Subcutaneous abdominal adipose tissue (tissue), 5 donors: Measurements from ENCODE around the gene LTBP1.

Experiments
- H3K27ac ChIP-seq: one replicate; pipeline ENCODE4 v1.7.0; 2013; ENCODE audit warnings: low read depth, mild to moderate bottlenecking, inconsistent platforms, low read length, moderate library complexity
- H3K27me3 ChIP-seq, 5 donors: one replicate each; pipeline ENCODE4 v1.7.0; 2013; ENCODE audit warnings: low read length in 5 of 5, inconsistent platforms in 1 of 5; ENCODE audit not compliant: control insufficient read depth in 5 of 5, insufficient read depth in 4 of 5
- H3K36me3 ChIP-seq, 5 donors: one replicate each; pipeline ENCODE4 v1.7.0; 2013; ENCODE audit warnings: low read length in 5 of 5; ENCODE audit not compliant: control insufficient read depth in 5 of 5, insufficient read depth in 5 of 5
- H3K4me1 ChIP-seq, 5 donors: one replicate each; pipeline ENCODE4 v1.7.0; 2013; ENCODE audit warnings: low read length in 5 of 5, mild to moderate bottlenecking in 3 of 5, moderate library complexity in 1 of 5; ENCODE audit not compliant: control insufficient read depth in 5 of 5, insufficient read depth in 5 of 5
- H3K4me3 ChIP-seq, 5 donors: one replicate each; pipeline ENCODE4 v1.7.0; 2013; ENCODE audit warnings: low read length in 5 of 5, low read depth in 1 of 5
- H3K9ac ChIP-seq, 5 donors: one replicate each; pipeline ENCODE4 v1.7.0; 2013; ENCODE audit warnings: low read length in 5 of 5, mild to moderate bottlenecking in 4 of 5, moderate library complexity in 3 of 5
- H3K9me3 ChIP-seq, 5 donors: one replicate each; pipeline ENCODE4 v1.7.0; 2013; ENCODE audit warnings: low read length in 5 of 5; ENCODE audit not compliant: control insufficient read depth in 5 of 5
- donor health status: healthy.
- donor health status: healthy.
- donor health status: healthy.
- donor health status: healthy.
- donor health status: healthy.

LTBP1 gene

GRCh38 chr2:33181466-33181865, 234.7 kb downstream of the LTBP1 start:
- peaks cover 0 to 9% (median 0%) of the 10 kb centered on the region in 5 donors for H3K9me3 ChIP-seq
- H3K36me3 ChIP-seq, result no peaks in the 10 kb centered on the region
- no peaks in the 10 kb centered on the region for H3K4me1 ChIP-seq
- no peaks in the 10 kb centered on the region for H3K27me3 ChIP-seq
- H3K27ac ChIP-seq, result no peak overlapping the region
- no peak overlapping the region for H3K4me3 ChIP-seq
- H3K9ac ChIP-seq, result no peak overlapping the region

- Histone ChIP-seq H3K27ac (no peak overlapping the region), H3K9me3 (peaks cover 0 to 9% (median 0%) of the 10 kb centered on the region in 5 donors), H3K27me3 (no peaks in the 10 kb centered on the region), H3K36me3 (no peaks in the 10 kb centered on the region), H3K9ac (no peak overlapping the region), H3K4me1 (no peaks in the 10 kb centered on the region), H3K4me3 (no peak overlapping the region)
These were observed 237.3 kb downstream of the LTBP1 start for GRCh38 chr2:33184041-33184440.

- peaks cover 0 to 9% (median 0%) of the 10 kb centered on the region in 5 donors for H3K9me3 ChIP-seq
- H3K27me3 ChIP-seq, result no peaks in the 10 kb centered on the region
- H3K4me1 ChIP-seq, result no peaks in the 10 kb centered on the region
- H3K4me3 ChIP-seq, result no peak overlapping the region
- no peak overlapping the region for H3K27ac ChIP-seq
- no peak overlapping the region for H3K9ac ChIP-seq
- H3K36me3 ChIP-seq, result no peaks in the 10 kb centered on the region
These were observed 240.2 kb downstream of the LTBP1 start for GRCh38 chr2:33186937-33187336.

GRCh38 chr2:33188799-33189198, 242.0 kb downstream of the LTBP1 start:
- Histone ChIP-seq H3K27me3 (no peaks in the 10 kb centered on the region), H3K9ac (no peak overlapping the region), H3K36me3 (no peaks in the 10 kb centered on the region), H3K27ac (no peak overlapping the region), H3K4me1 (no peaks in the 10 kb centered on the region), H3K4me3 (no peak overlapping the region), H3K9me3 (peaks cover 0 to 5% (median 0%) of the 10 kb centered on the region in 5 donors)

GRCh38 chr2:33190393-33190937, 243.7 kb downstream of the LTBP1 start:
- Histone ChIP-seq H3K27me3 (no peaks in the 10 kb centered on the region), H3K27ac (no peak overlapping the region), H3K36me3 (no peaks in the 10 kb centered on the region), H3K4me3 (no peak overlapping the region), H3K9me3 (no peaks in the 10 kb centered on the region), H3K9ac (no peak overlapping the region), H3K4me1 (no peaks in the 10 kb centered on the region)

- Histone ChIP-seq H3K36me3 (no peaks in the 10 kb centered on the region), H3K4me1 (no peaks in the 10 kb centered on the region), H3K9ac (no peak overlapping the region), H3K27me3 (no peaks in the 10 kb centered on the region), H3K9me3 (no peaks in the 10 kb centered on the region), H3K4me3 (no peak overlapping the region), H3K27ac (no peak overlapping the region)
These were observed 249.1 kb downstream of the LTBP1 start for GRCh38 chr2:33195891-33196290.

- no peaks in the 10 kb centered on the region for H3K27me3 ChIP-seq
- no peak overlapping the region for H3K9ac ChIP-seq
- H3K27ac ChIP-seq, result no peak overlapping the region
- no peaks in the 10 kb centered on the region for H3K36me3 ChIP-seq
- H3K9me3 ChIP-seq, result no peaks in the 10 kb centered on the region
- no peaks in the 10 kb centered on the region for H3K4me1 ChIP-seq
- no peak overlapping the region for H3K4me3 ChIP-seq
These were observed 249.9 kb downstream of the LTBP1 start for GRCh38 chr2:33196700-33197099.

- Histone ChIP-seq H3K9ac (no peak overlapping the region), H3K4me1 (no peaks in the 10 kb centered on the region), H3K4me3 (no peak overlapping the region), H3K36me3 (no peaks in the 10 kb centered on the region), H3K27ac (no peak overlapping the region), H3K27me3 (no peaks in the 10 kb centered on the region), H3K9me3 (no peaks in the 10 kb centered on the region)
These were observed 250.6 kb downstream of the LTBP1 start for GRCh38 chr2:33197198-33197938.

- Histone ChIP-seq H3K27ac (no peak overlapping the region), H3K4me3 (no peak overlapping the region), H3K9ac (no peak overlapping the region), H3K36me3 (no peaks in the 10 kb centered on the region), H3K4me1 (no peaks in the 10 kb centered on the region), H3K9me3 (no peaks in the 10 kb centered on the region), H3K27me3 (no peaks in the 10 kb centered on the region)
These were observed 256.1 kb downstream of the LTBP1 start for GRCh38 chr2:33202641-33203522.

GRCh38 chr2:33204945-33205344, 258.2 kb downstream of the LTBP1 start:
- H3K27ac ChIP-seq, result no peak overlapping the region
- H3K9me3 ChIP-seq, result no peaks in the 10 kb centered on the region
- H3K9ac ChIP-seq, result no peak overlapping the region
- H3K4me1 ChIP-seq, result no peaks in the 10 kb centered on the region
- no peak overlapping the region for H3K4me3 ChIP-seq
- H3K36me3 ChIP-seq, result no peaks in the 10 kb centered on the region
- no peaks in the 10 kb centered on the region for H3K27me3 ChIP-seq
